ENCODE data around the gene BMS1.
"Not testable (repeated sequence)": the region's sequence is repeated elsewhere in the genome, so short reads cannot be mapped to it uniquely, and the experiment has no call there.

BMS1 gene

DNA sequence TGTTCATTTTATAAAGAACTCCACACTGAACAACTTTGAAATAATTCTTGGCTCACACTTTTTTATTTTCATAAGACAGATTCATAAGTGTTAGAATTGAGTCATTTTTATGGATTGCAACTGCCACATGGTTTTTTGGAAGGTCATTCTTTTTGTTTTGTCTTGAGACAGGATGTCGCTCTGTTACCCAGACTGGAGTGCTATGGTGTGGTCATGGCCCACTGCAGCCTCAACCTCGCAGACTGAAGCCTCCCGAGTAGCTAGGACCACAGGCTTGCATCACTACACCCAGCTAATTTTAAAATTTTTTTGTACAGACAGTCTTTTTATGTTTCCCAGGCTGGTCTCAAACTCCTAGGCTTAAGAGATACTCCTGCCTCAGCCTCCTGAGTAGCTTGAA, 20.3 kb downstream of the BMS1 start:
- no peak overlapping the region for H3K27ac Mint-ChIP-seq
- no peak overlapping the region for H3K4me3 Mint-ChIP-seq
- TF ChIP-seq, protein P1, sequence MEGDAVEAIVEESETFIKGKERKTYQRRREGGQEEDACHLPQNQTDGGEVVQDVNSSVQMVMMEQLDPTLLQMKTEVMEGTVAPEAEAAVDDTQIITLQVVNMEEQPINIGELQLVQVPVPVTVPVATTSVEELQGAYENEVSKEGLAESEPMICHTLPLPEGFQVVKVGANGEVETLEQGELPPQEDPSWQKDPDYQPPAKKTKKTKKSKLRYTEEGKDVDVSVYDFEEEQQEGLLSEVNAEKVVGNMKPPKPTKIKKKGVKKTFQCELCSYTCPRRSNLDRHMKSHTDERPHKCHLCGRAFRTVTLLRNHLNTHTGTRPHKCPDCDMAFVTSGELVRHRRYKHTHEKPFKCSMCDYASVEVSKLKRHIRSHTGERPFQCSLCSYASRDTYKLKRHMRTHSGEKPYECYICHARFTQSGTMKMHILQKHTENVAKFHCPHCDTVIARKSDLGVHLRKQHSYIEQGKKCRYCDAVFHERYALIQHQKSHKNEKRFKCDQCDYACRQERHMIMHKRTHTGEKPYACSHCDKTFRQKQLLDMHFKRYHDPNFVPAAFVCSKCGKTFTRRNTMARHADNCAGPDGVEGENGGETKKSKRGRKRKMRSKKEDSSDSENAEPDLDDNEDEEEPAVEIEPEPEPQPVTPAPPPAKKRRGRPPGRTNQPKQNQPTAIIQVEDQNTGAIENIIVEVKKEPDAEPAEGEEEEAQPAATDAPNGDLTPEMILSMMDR (IDR thresholded peaks at IDR 0.05), result no peak
- no peak for DNase-seq
- peaks cover 88% of the 10 kb centered on the region for H3K36me3 Mint-ChIP-seq (ENCODE audit: low read depth)
- no peaks in the 10 kb centered on the region for H3K4me1 Mint-ChIP-seq
- H3K9me3 Mint-ChIP-seq, result no peaks in the 10 kb centered on the region
- no peaks in the 10 kb centered on the region for H3K27me3 Mint-ChIP-seq (ENCODE audit: low read depth, poor library complexity)

DNA sequence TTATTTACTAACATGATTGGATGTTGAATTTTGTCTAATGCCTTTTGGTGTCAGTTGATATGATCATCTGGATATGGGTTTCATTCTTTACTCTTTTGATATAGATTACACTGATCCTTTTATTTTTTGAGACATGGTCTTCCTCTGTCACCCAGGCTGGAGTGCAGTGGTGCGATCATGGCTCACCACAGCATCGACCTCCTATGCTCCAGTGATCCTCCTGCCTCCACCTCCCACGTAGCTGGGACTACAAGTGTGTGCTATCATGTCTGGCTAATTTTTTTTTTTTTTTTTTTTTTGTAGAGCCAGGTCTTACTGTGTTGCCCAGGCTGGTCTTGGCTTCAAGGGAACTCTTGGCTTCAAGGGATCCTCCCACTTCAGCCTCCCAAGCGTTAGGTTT, 27.1 kb downstream of the BMS1 start:
- H3K4me1 Mint-ChIP-seq, result no peaks in the 10 kb centered on the region
- no peaks in the 10 kb centered on the region for H3K27me3 Mint-ChIP-seq (ENCODE audit: low read depth, poor library complexity)
- peaks cover 39% of the 10 kb centered on the region for H3K9me3 Mint-ChIP-seq
- H3K36me3 Mint-ChIP-seq (ENCODE audit: low read depth), result peaks cover 99% of the 10 kb centered on the region
- TF ChIP-seq, protein P1 (IDR thresholded peaks at IDR 0.05), result no peak
- no peak overlapping the region for H3K27ac Mint-ChIP-seq
- H3K4me3 Mint-ChIP-seq, result no peak overlapping the region
- DNase-seq, result no peak

DNA sequence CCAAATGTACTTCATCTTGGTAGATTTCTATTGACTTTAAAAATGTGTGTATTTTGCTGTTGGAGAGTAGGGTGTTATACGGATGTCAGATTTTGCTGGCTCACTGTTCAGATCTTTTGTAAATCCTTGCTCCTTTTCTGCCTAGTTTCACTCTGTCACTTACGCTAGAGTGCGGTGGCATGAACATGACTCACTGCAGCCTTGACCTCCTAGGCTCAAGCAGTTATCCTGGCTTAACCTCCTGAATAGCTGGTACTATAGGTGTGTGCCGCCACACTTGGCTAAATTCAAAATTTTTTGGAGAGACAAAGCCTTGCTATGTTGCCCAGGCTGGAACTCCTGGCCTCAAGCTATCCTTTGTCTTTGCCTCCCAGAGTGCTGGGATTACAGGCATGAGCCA, 29.4 kb downstream of the BMS1 start:
- DNase-seq, result no peak
- Mint-ChIP-seq H3K27ac (no peak overlapping the region), H3K9me3 (peaks cover 43% of the 10 kb centered on the region), H3K27me3 (ENCODE audit: low read depth, poor library complexity) (no peaks in the 10 kb centered on the region), H3K4me1 (no peaks in the 10 kb centered on the region), H3K36me3 (ENCODE audit: low read depth) (peaks cover 96% of the 10 kb centered on the region), H3K4me3 (no peak overlapping the region)
- TF ChIP-seq, protein P1 (IDR thresholded peaks at IDR 0.05), result no peak

DNA sequence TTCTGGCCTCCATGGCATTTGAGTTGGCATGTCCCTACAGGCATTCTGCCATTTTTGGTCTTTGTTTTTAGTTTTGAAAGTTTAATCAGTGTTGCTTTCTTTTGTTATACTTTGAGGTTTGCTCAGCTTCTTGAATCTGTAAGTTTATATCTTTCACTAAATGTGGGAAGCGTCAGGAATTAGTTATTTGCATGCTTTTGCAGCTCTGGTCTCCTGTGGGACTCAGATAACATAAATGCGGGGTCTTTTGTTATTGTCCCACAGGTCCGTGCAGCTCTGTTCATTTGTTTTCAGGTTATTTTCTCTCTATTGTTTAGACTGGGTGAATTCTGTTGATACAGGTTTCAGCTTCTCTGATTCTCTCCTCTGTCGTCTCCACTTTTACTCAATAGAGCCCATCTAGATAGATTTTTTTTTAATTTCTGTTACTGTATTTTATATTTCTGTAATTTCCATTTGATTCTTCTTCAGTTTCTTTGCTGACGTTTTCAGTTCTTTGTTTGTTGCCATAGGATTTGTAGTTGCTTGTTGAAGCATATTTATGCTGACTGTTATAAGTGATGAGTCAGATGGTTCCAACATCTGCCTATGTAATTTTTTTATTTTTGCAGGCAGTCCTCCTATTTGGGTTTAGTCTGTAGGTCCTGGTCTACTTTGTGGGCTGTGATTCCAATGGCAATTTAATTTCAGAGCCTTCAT, 31.5 kb downstream of the BMS1 start:
- not testable (repeated sequence) for DNase-seq; H3K27me3 Mint-ChIP-seq (ENCODE audit: low read depth, poor library complexity); H3K4me1 Mint-ChIP-seq; H3K27ac Mint-ChIP-seq; H3K4me3 Mint-ChIP-seq
- peaks cover 96% of the 10 kb centered on the region for H3K36me3 Mint-ChIP-seq (ENCODE audit: low read depth)
- H3K9me3 Mint-ChIP-seq, result peaks cover 43% of the 10 kb centered on the region

DNA sequence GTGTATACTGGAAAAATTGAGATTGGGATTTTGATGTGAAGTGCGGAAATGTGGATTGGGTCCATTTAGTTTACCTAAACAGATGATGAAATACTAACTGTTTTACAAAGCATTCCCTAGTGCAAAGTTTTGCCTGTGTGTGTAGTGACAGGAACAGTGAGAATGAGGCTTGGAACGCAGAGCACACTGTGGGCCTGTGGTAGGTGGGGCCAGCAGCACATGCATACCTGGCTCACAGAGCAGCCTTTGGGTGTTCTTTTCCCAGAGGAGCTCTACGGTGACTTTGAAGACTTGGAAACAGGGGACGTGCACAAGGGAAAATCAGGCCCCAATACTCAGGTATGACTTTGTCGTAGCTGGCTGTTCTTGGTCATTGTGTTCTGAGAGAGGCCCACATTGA, 33.7 kb downstream of the BMS1 start:
- Mint-ChIP-seq H3K9me3 (peaks cover 32% of the 10 kb centered on the region), H3K36me3 (ENCODE audit: low read depth) (peaks cover 95% of the 10 kb centered on the region)
- H3K27me3 Mint-ChIP-seq (ENCODE audit: low read depth, poor library complexity); DNase-seq; H3K4me1 Mint-ChIP-seq; H3K4me3 Mint-ChIP-seq; H3K27ac Mint-ChIP-seq: not testable (repeated sequence)

DNA sequence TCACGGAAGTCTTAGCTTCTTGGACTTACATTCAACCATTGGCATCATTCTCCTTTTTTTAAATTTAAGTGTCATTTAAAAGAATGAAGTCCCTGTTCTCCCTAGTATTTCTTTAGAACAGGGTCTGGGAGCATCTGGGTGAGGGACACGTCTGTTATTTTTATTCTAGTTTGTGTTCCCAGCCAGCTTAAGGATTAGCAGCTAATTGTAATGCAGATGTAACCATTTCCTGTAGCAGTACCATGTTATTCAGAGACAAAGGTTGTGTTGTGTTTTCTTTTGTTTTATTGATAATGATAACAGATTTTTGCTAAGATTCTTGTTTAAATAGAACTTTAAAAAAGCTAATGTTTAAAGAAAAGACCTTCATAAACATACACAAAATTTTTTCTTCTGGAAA, 34.3 kb downstream of the BMS1 start:
- peaks cover 90% of the 10 kb centered on the region for H3K36me3 Mint-ChIP-seq (ENCODE audit: low read depth)
- no peak for DNase-seq
- TF ChIP-seq, protein P1 (IDR thresholded peaks at IDR 0.05), result no peak
- no peaks in the 10 kb centered on the region for H3K27me3 Mint-ChIP-seq (ENCODE audit: low read depth, poor library complexity)
- peaks cover 29% of the 10 kb centered on the region for H3K9me3 Mint-ChIP-seq
- H3K27ac Mint-ChIP-seq, result no peak overlapping the region
- H3K4me1 Mint-ChIP-seq, result no peaks in the 10 kb centered on the region
- no peak overlapping the region for H3K4me3 Mint-ChIP-seq

DNA sequence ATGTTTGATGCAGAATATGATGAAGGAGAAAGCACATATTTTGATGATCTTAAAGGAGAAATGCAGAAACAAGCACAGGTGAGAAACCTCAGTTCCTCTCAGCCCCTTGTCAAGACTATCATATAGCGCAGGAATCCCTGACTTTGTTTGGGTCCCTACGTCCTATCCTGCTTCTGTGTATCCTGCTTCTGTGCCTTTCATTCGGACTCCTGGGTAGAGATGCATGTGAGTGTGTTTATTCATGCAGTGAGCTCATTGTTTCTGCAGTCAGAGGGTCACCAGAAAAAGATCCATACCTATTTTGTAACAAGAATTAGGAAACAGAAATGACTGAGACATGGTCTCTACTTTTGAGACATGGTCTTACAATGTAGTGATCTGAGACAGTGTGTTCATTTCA, 34.8 kb downstream of the BMS1 start:
- H3K36me3 Mint-ChIP-seq (ENCODE audit: low read depth), result peaks cover 88% of the 10 kb centered on the region
- not testable (repeated sequence) for DNase-seq

DNA sequence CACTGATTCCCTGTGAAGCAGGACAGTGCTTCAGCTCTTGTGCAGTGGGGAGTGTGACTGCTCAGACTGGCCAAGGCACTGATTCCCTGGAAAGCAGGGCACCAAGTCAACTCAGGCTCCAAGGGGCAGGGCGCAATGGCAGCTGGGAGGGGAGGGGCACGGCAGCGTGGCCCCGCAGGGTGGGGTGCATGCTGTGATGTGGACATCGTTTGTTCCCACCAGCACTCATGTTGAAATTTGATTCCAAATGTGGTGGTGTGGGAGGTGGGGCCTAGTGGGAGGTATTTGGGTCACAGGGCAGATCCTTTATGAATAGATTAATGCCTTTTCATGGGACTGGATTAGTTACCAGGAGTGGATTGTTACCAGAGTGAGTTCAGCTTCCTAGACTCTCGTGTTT, 44.2 kb downstream of the BMS1 start:
- not testable (repeated sequence) for DNase-seq; H3K4me3 Mint-ChIP-seq; H3K4me1 Mint-ChIP-seq; H3K27me3 Mint-ChIP-seq (ENCODE audit: low read depth, poor library complexity)
- peaks cover 27% of the 10 kb centered on the region for H3K9me3 Mint-ChIP-seq
- peaks cover 85% of the 10 kb centered on the region for H3K36me3 Mint-ChIP-seq (ENCODE audit: low read depth)
- H3K27ac Mint-ChIP-seq, result peak overlapping the region; percentile 37

More for the DNA sequence above, 34.8 kb downstream of the BMS1 start:
- not testable (repeated sequence) for H3K4me3 Mint-ChIP-seq; H3K4me1 Mint-ChIP-seq; H3K27me3 Mint-ChIP-seq (ENCODE audit: low read depth, poor library complexity); H3K27ac Mint-ChIP-seq
- peaks cover 24% of the 10 kb centered on the region for H3K9me3 Mint-ChIP-seq

Measured in nephron progenitor cell (in vitro differentiated cells).